Karpas-422 (cell line): ENCODE results near the gene RELL1. TPM values are rescaled to one million over a fixed set of nuclear protein-coding genes. Genes with fewer than 3 reads are reported as not detected.

ENCODE experiments used
- DNase-seq: peaks from one replicate; pipeline ENCODE4 v3.0.0-alpha.2; 2015
- H2AFZ ChIP-seq: fragments of 200-600 bp; sonication (generic); 2 replicates; pipeline ENCODE4 v1.6.1; 2014; ENCODE audit warnings: antibody characterized with exemption, low read length, mixed read lengths
- H3K27ac ChIP-seq: fragments of 200-600 bp; sonication (generic); 2 replicates; pipeline ENCODE4 v1.5.1; 2014; ENCODE audit warnings: mild to moderate bottlenecking, low read length, moderate library complexity
- H3K27me3 ChIP-seq: fragments of 200-600 bp; sonication (generic); 2 replicates; pipeline ENCODE4 v1.6.1; 2014; ENCODE audit warnings: low read length, mixed read lengths
- H3K36me3 ChIP-seq: fragments of 200-600 bp; sonication (generic); 2 replicates; pipeline ENCODE4 v1.6.1; 2014; ENCODE audit warnings: low read length, mixed read lengths; ENCODE audit not compliant: insufficient read depth
- H3K4me1 ChIP-seq: fragments of 200-600 bp; sonication (generic); 2 replicates; pipeline ENCODE4 v1.6.1; 2014; ENCODE audit warnings: mild to moderate bottlenecking, low read length, mixed read lengths
- H3K4me2 ChIP-seq: fragments of 200-600 bp; sonication (generic); 2 replicates; pipeline ENCODE4 v1.6.1; 2014; ENCODE audit warnings: low read length, low read depth, mild to moderate bottlenecking; ENCODE audit not compliant: poor library complexity, severe bottlenecking
- H3K4me3 ChIP-seq: fragments of 200-600 bp; sonication (generic); 2 replicates; pipeline ENCODE4 v1.5.1; 2014; ENCODE audit warnings: mild to moderate bottlenecking, antibody characterized with exemption, low read length, mixed read lengths
- H3K79me2 ChIP-seq: fragments of 200-600 bp; sonication (generic); 2 replicates; pipeline ENCODE4 v1.6.1; 2014; ENCODE audit warnings: mild to moderate bottlenecking, low read length, mixed read lengths
- H3K9ac ChIP-seq: fragments of 200-600 bp; sonication (generic); 2 replicates; pipeline ENCODE4 v1.6.0; 2014; ENCODE audit warnings: low read length
- H3K9me2 ChIP-seq: fragments of 200-600 bp; sonication (generic), shearing (Covaris generic); replicated peaks from 2 replicates; pipeline ENCODE4 v1.6.0; 2014; ENCODE audit warnings: mild to moderate bottlenecking, low read length, moderate library complexity; ENCODE audit not compliant: insufficient read depth
- H3K9me3 ChIP-seq: fragments of 300-700, 200-600 bp; sonication (generic); 2 replicates; pipeline ENCODE4 v1.6.1; 2014; ENCODE audit warnings: low read length, mixed read lengths
- H4K20me1 ChIP-seq: fragments of 200-600 bp; sonication (generic); 2 replicates; pipeline ENCODE4 v1.6.1; 2014; ENCODE audit warnings: mild to moderate bottlenecking, antibody characterized with exemption, low read length, low read depth; ENCODE audit not compliant: insufficient read depth
- total RNA-seq: library from RNA; depleted of rRNA; stranded (reverse); fragments of >200 nt; shearing (Covaris generic); gene quantifications from 2 replicates; pipeline ENCODE4 v1.2.3, GENCODE V29; 2014; ENCODE audit warnings: low replicate concordance

Gene RELL1
- total RNA-seq, 1 experiment from 2014 or later, result 0.60 TPM

GRCh38 chr4:37631551-37631950 lies 54.6 kb downstream of the RELL1 start:
- DNase-seq, result no peak
- H4K20me1 ChIP-seq, result no peaks in the 10 kb centered on the region
- no peak overlapping the region for H3K27ac ChIP-seq
- H2AFZ ChIP-seq, result no peak overlapping the region
- H3K9me2 ChIP-seq, result no peaks in the 10 kb centered on the region
- H3K9me3 ChIP-seq, result no peaks in the 10 kb centered on the region
- H3K9ac ChIP-seq, result no peak overlapping the region
- H3K4me2 ChIP-seq, result no peak overlapping the region
- H3K4me1 ChIP-seq, result no peaks in the 10 kb centered on the region
- no peak overlapping the region for H3K4me3 ChIP-seq
- no peaks in the 10 kb centered on the region for H3K27me3 ChIP-seq
- H3K36me3 ChIP-seq, result no peaks in the 10 kb centered on the region
- H3K79me2 ChIP-seq, result no peaks in the 10 kb centered on the region

GRCh38 chr4:37629713-37630112 lies 56.5 kb downstream of the RELL1 start:
- no peaks in the 10 kb centered on the region for H3K27me3 ChIP-seq
- H4K20me1 ChIP-seq, result no peaks in the 10 kb centered on the region
- H3K79me2 ChIP-seq, result no peaks in the 10 kb centered on the region
- no peaks in the 10 kb centered on the region for H3K9me3 ChIP-seq
- no peak overlapping the region for H3K4me2 ChIP-seq
- H3K4me1 ChIP-seq, result no peaks in the 10 kb centered on the region
- DNase-seq, result no peak
- H3K4me3 ChIP-seq, result no peak overlapping the region
- H3K9ac ChIP-seq, result no peak overlapping the region
- H2AFZ ChIP-seq, result no peak overlapping the region
- no peaks in the 10 kb centered on the region for H3K9me2 ChIP-seq
- H3K36me3 ChIP-seq, result no peaks in the 10 kb centered on the region
- no peak overlapping the region for H3K27ac ChIP-seq

GRCh38 chr4:37628977-37629609 lies 57.1 kb downstream of the RELL1 start:
- no peaks in the 10 kb centered on the region for H3K79me2 ChIP-seq
- H3K9ac ChIP-seq, result no peak overlapping the region
- H3K27me3 ChIP-seq, result no peaks in the 10 kb centered on the region
- H3K9me2 ChIP-seq, result no peaks in the 10 kb centered on the region
- no peak for DNase-seq
- no peak overlapping the region for H2AFZ ChIP-seq
- no peaks in the 10 kb centered on the region for H4K20me1 ChIP-seq
- H3K36me3 ChIP-seq, result no peaks in the 10 kb centered on the region
- H3K4me2 ChIP-seq, result no peak overlapping the region
- no peak overlapping the region for H3K4me3 ChIP-seq
- H3K27ac ChIP-seq, result no peak overlapping the region
- H3K4me1 ChIP-seq, result no peaks in the 10 kb centered on the region
- H3K9me3 ChIP-seq, result no peaks in the 10 kb centered on the region

- Histone ChIP-seq H3K9me2 (no peaks in the 10 kb centered on the region), H3K79me2 (no peaks in the 10 kb centered on the region), H2AFZ (no peak overlapping the region), H4K20me1 (no peaks in the 10 kb centered on the region), H3K27ac (no peak overlapping the region), H3K27me3 (no peaks in the 10 kb centered on the region), H3K36me3 (no peaks in the 10 kb centered on the region), H3K4me1 (no peaks in the 10 kb centered on the region), H3K4me2 (no peak overlapping the region), H3K9me3 (no peaks in the 10 kb centered on the region), H3K9ac (no peak overlapping the region), H3K4me3 (no peak overlapping the region)
- no peak for DNase-seq
These were observed 58.9 kb downstream of the RELL1 start for GRCh38 chr4:37627263-37627662.

- Histone ChIP-seq H2AFZ (no peak overlapping the region), H3K27me3 (no peaks in the 10 kb centered on the region), H3K9me2 (no peaks in the 10 kb centered on the region), H3K4me2 (no peak overlapping the region), H3K9ac (no peak overlapping the region), H3K9me3 (no peaks in the 10 kb centered on the region), H3K36me3 (no peaks in the 10 kb centered on the region), H3K4me1 (no peaks in the 10 kb centered on the region), H4K20me1 (no peaks in the 10 kb centered on the region), H3K79me2 (no peaks in the 10 kb centered on the region), H3K4me3 (no peak overlapping the region), H3K27ac (no peak overlapping the region)
- no peak for DNase-seq
These were observed 60.7 kb downstream of the RELL1 start for GRCh38 chr4:37625499-37625898.

GRCh38 chr4:37623940-37624339 lies 62.2 kb downstream of the RELL1 start:
- Histone ChIP-seq H3K36me3 (no peaks in the 10 kb centered on the region), H3K79me2 (no peaks in the 10 kb centered on the region), H3K4me3 (no peak overlapping the region)

GRCh38 chr4:37623125-37623524 lies 63.1 kb downstream of the RELL1 start:
- H3K4me3 ChIP-seq, result no peak overlapping the region
- H2AFZ ChIP-seq, result no peak overlapping the region
- no peaks in the 10 kb centered on the region for H3K36me3 ChIP-seq
- no peaks in the 10 kb centered on the region for H3K79me2 ChIP-seq
- no peaks in the 10 kb centered on the region for H3K4me1 ChIP-seq
- no peaks in the 10 kb centered on the region for H3K9me3 ChIP-seq
- H3K27ac ChIP-seq, result no peak overlapping the region
- no peak overlapping the region for H3K4me2 ChIP-seq
- no peak overlapping the region for H3K9ac ChIP-seq
- no peaks in the 10 kb centered on the region for H4K20me1 ChIP-seq
- no peak for DNase-seq
- H3K9me2 ChIP-seq, result no peaks in the 10 kb centered on the region
- H3K27me3 ChIP-seq, result no peaks in the 10 kb centered on the region

More at GRCh38 chr4:37623940-37624339, 62.2 kb downstream of the RELL1 start:
- Histone ChIP-seq H3K4me2 (no peak overlapping the region), H3K27me3 (no peaks in the 10 kb centered on the region), H3K9me2 (no peaks in the 10 kb centered on the region), H4K20me1 (no peaks in the 10 kb centered on the region), H3K27ac (no peak overlapping the region), H3K9ac (no peak overlapping the region), H3K4me1 (no peaks in the 10 kb centered on the region), H3K9me3 (no peaks in the 10 kb centered on the region), H2AFZ (no peak overlapping the region)
- no peak for DNase-seq

- no peak for DNase-seq
- H3K4me1 ChIP-seq, result no peaks in the 10 kb centered on the region
- no peak overlapping the region for H3K4me3 ChIP-seq
- no peaks in the 10 kb centered on the region for H3K36me3 ChIP-seq
- no peaks in the 10 kb centered on the region for H3K79me2 ChIP-seq
- H3K27ac ChIP-seq, result no peak overlapping the region
- no peak overlapping the region for H3K9ac ChIP-seq
- H3K9me3 ChIP-seq, result no peaks in the 10 kb centered on the region
- H4K20me1 ChIP-seq, result no peaks in the 10 kb centered on the region
- no peak overlapping the region for H2AFZ ChIP-seq
- H3K27me3 ChIP-seq, result no peaks in the 10 kb centered on the region
- no peaks in the 10 kb centered on the region for H3K9me2 ChIP-seq
- no peak overlapping the region for H3K4me2 ChIP-seq
These were observed 66.0 kb downstream of the RELL1 start for GRCh38 chr4:37620176-37620575.

- Histone ChIP-seq H3K9me2 (no peaks in the 10 kb centered on the region), H3K27me3 (no peaks in the 10 kb centered on the region), H3K9ac (no peak overlapping the region), H2AFZ (no peak overlapping the region), H3K36me3 (no peaks in the 10 kb centered on the region), H3K79me2 (no peaks in the 10 kb centered on the region), H3K9me3 (no peaks in the 10 kb centered on the region), H3K27ac (no peak overlapping the region), H3K4me2 (no peak overlapping the region), H3K4me1 (no peaks in the 10 kb centered on the region), H3K4me3 (no peak overlapping the region), H4K20me1 (no peaks in the 10 kb centered on the region)
- DNase-seq, result no peak
These were observed 70.5 kb downstream of the RELL1 start for GRCh38 chr4:37615720-37616063.
